Stimulated activated CD8-positive, alpha-beta memory T cell treated with anti-CD3 and anti-CD28 coated beads, Interleukin-4, amount 100 ng/mL, for 24 hours (primary cell): ENCODE measurements around the gene ZBTB20.

ENCODE experiments used
- DNase-seq: peaks from one replicate; pipeline ENCODE4 v3.0.0-alpha.2; 2020; ENCODE audit warnings: low read depth

The ZBTB20 gene

DNA sequence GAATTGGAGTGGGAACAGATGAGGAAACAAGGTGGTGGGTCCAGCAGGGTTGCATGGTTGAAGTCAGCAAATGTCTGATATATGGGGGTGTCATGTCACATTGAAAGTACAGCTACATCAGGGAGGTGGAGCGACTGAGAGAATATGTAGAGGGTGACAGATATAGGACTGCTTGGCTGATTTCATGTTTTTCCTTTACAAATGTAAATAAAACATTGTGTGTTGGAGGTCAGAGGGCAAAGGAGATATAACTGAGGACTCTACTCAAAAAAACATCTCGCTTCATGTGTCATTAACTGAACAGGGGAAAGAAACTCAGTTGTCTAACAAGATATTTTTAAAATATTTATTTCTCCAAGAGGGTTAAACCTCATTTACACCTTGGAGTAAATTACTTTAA lies 675.6 kb downstream of the ZBTB20 start:
- no peak for DNase-seq

- DNase-seq = no peak
These were observed 678.0 kb downstream of the ZBTB20 start for GRCh38 chr3:114469070-114469469.

- DNase-seq = no peak
These were observed 680.3 kb downstream of the ZBTB20 start for GRCh38 chr3:114466816-114467215.

DNA sequence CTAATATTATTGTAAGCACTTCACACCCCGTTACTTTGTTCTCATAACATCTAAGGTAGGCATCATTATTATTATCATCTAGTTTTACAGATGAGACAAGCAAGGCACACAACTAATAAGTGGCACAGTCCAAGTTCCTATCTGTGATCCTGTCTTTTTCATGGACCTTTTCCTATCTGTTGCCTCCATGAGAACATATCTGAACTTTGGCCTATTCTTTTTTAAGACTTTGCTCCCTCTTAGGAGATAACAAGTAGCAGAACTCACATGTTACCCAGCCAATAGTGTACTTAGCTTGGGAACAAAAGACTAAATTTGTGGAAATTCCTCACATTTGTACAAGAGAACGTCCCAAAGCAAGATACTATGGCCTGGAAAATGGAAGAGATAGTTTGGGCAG lies 680.8 kb downstream of the ZBTB20 start:
- no peak for DNase-seq

GRCh38 chr3:114464548-114464947 lies 682.5 kb downstream of the ZBTB20 start:
- DNase-seq = no peak

DNA sequence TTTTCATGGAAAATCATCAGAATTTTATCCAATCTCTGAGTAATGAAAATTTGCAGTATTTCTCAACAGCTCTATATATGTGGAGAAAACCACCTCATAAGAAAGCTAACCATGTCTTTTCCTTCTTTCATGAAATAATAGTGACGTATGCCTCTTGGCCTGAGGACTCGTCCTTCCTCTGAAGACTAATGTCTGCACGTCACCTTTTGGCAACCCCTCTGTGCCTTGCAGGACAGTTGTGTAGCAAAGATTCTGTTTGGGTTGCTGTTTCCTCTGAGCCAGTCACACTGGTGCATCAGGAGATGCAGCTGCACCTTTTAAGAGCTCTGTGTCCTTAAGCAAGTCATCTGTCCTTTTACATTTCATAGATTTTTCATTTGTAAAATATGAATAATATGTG lies 684.3 kb downstream of the ZBTB20 start:
- DNase-seq = no peak

- DNase-seq = no peak
These were observed 686.6 kb downstream of the ZBTB20 start for GRCh38 chr3:114460459-114460858.

DNA sequence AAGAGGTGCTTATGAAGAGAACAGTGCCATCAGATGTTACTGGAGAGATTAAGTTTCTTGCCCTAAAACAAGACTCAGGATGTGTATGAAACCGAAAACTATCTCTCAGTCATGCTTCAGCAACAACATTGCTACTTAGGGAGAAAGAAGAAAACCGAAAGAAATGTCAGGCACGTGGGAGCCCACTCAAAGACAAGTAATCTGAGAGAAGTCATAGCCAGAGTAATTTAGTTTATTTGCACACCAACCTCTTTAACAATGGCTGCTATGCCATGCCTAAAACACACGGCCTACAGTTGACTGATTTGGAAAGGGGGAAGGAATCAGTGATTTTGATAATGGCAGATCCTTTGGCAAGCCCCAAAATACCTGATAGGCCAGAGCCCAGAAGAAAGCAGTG lies 690.3 kb downstream of the ZBTB20 start:
- no peak for DNase-seq

- no peak for DNase-seq
These were observed 691.7 kb downstream of the ZBTB20 start for GRCh38 chr3:114455432-114455831.

GRCh38 chr3:114454551-114455251 lies 692.4 kb downstream of the ZBTB20 start:
- DNase-seq = no peak

- no peak for DNase-seq
These were observed 693.7 kb downstream of the ZBTB20 start for GRCh38 chr3:114453361-114453780.

DNA sequence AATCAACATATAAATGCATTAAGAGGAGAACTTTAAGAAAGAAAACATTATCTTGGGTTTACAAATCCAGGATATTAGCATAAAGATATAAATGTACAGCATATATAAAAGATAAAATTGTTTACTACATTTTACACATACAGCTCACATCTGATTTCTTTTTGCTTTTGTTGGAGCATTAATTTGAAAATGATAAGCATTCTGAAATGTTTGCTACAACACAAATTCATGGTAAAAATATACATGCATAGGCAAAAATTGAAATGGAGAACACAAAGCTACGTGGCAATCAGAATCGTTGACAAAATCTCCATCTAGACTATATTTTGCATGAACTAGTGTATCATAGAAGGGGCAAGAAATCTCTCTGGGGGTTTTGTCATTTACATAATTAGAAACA lies 694.2 kb downstream of the ZBTB20 start:
- no peak for DNase-seq

DNA sequence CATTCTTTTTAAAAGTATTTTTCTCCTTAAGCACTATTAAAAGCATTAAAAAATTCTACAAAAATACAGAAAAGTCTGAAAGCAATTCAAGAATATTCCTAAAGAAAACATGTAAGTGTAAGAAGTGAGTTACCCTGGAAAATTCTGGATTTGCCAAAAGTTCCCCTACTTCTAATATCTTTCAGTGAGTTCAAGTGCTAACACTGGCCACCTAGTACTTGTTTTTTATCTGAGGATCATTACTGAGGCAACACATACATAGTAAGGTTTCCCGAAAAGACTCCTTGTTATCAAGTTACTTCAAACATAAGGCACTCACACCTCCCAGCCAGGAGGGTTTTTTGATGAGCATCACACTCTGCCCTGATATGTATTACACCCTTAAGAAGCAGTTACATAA lies 694.8 kb downstream of the ZBTB20 start:
- DNase-seq = no peak

DNA sequence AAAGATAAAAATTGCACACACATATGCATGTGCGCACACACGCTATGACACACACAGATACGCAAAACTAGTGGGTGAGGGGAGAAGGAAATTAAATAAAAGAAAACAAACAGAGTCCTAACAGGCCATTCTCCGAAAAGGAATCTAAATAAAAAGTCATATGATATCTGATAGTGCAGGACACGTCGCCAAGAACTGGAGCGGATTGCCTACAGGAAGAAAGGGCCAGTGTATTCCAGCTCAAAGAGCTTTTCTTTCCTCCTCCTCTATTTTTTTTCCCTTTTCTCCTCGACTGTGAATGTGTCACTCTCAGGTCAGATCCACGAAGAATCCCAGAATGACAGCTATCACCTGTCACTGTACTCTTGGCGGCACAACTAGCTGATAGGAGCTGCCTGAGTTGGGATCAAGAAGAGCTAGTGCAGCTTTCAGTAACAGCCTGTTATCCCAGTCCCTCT lies 695.5 kb downstream of the ZBTB20 start:
- DNase-seq = no peak

GRCh38 chr3:114451051-114451451 lies 696.0 kb downstream of the ZBTB20 start:
- DNase-seq = no peak

DNA sequence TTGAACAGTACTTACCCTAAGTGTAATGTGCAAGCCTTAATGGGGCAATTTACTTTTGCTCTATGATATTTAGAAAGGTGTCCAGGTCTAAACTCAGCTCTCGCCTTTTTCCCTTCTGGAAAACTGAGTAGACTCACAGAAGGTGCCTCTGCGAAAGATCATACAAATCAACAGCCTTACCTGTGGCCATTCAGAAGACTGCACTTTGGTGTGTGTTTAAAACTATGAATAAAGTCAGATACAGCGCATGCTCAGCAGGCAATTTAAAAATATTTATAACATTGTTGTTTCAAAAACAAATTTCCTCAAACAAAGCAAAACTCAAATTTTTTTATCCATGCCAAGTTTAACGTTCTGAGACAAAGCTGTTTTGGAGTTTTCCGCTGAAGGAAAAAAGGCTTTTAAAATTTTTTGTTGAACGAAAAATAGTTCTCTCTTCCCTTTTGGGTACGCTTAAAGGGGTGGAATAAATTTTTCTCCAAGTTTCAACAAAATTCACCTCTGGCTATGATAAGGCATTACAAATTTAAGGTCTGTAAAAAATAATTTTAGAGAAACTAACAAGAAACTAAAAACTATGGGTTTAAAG lies 697.0 kb downstream of the ZBTB20 start:
- DNase-seq = no peak

DNA sequence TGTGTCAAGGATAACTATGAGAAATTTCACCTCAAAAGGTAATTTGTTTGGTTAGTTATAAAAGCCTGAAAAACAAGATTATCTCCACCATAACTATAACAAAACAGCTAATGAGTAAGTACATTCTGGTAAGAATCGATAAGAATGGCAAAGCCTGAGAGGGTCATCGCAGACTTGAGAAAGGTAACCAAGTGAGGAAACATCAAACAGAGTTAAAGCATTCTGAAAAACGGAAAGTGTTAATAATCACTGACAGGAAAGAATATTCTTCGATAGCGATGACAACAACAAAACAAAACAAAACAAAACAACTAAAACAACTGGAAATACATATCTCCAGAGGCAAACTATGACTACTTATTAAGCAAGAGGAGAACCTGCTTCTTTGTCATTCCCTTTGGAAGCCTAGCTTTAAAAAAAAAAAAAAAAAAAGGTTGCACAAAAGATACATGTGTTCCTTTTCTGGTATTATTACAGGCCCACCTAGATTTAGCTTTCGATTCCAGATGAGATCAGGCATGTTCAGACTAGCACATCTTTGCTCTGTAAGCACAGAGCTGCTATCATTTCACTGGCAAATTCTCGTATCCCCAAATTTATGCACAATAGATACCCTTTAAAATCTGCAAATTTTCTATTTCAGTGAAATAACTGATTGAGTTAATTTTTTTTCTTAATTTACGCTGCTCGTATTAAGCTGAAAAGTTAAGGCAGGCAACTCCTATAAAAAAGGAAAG lies 697.6 kb downstream of the ZBTB20 start:
- DNase-seq = no peak

DNA sequence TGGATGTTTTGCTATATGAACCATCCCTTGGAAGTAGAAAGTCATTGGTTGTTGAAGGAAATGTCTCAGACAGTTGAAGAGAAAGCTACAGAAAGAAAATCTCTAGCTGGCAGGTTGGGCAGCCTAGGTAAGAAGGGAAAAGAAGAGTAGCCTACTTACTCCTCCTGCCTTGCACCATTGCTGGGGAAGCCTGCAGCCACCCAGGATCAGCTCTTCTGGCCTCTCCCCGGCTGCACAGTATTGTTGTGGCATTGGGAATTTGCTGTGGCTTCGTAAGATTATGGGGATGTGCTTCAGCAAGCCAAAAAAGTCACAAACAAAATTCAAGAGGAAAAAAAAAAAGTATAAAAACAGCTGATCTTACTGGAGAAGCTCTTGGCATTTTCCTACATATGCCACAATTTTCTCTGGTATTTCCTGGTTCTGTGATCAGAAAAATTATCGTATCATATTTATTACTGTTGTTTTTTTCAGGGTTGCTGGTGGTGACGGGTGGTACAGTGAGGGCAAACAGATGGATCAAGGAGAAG lies 699.1 kb downstream of the ZBTB20 start:
- no peak for DNase-seq

DNA sequence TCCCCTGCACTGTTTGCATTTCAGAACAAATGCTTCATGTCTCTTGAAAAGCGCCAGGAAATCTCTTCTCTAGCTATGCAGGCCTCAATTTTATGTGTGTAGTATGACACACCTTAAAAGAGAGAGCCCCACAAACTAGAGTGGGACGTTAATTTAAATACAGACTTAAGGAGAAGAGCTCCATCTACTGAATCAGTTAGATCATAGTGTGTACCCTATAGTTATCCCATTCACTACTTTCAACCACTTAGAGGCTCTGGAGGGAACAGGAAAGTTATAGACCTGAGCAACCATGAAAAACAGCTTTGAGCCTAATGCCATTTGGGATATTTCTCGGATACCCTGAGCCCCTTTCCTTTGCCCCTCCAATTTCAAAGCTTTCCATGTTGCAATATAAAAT lies 699.5 kb downstream of the ZBTB20 start:
- no peak for DNase-seq

GRCh38 chr3:114446600-114446999 lies 700.5 kb downstream of the ZBTB20 start:
- no peak for DNase-seq

DNA sequence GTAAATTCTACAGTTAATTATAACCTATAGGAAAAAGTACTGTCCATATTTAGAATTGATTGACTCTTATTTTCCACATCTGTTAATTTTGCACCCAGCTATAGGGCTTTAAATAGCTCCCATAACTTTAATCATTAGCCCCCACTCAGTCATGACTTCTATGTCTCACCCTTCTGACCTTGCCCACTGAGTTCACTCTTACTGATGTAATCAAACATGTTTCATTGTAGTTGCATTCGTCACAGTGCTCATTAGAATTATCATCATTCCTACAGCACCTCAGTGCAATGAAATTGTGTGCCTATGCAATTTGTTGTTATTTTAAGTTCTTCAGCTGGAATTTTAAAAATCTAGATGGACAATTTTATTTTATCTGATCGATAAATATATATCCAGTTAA lies 701.9 kb downstream of the ZBTB20 start:
- DNase-seq = no peak

DNA sequence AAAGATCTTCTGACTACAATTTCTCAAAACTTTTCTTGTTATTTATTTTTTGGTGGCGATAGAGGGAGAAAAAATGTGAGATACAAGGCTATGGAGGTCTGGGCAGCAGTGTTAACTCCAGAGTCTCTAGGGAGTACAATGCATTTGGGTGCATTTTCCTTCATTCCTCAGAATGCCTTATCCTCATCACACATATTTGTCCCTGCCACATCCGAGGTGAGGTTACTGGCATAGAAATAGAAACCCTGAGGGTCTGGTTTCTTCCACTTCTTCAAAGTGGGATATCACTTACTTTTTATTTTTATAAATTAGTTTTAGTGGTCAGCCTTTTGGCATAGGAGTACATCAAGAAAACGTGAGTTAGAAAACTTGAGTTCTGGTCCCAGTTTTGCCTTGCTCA lies 702.9 kb downstream of the ZBTB20 start:
- DNase-seq = no peak

GRCh38 chr3:114442246-114442645 lies 704.8 kb downstream of the ZBTB20 start:
- no peak for DNase-seq
